DND-41 (cell line): ENCODE measurements around the gene PAPSS2.

Experiments used
- ATAC-seq: fragments of 200-7000 bp; cut with Tn5 transposase; 3 replicates; pipeline ENCODE4 v1.9.1; 2021; ENCODE audit warnings: low read depth; ENCODE audit not compliant: insufficient read depth
- DNase-seq: peaks from one replicate; pipeline ENCODE4 v3.0.0-alpha.2; 2020
- H2AFZ ChIP-seq: 2 replicates; pipeline ENCODE4 v1.6.0; 2012; ENCODE audit warnings: low read depth, low read length
- H3K27ac ChIP-seq: 2 replicates; pipeline ENCODE4 v1.5.1; 2012; ENCODE audit warnings: low read length, inconsistent platforms
- H3K27me3 ChIP-seq: fragments of 200-600 bp; sonication (generic); 2 replicates; pipeline ENCODE4 v1.6.0; 2012; ENCODE audit warnings: low read length, mild to moderate bottlenecking, inconsistent platforms; ENCODE audit not compliant: insufficient read depth, poor library complexity
- H3K36me3 ChIP-seq: 2 replicates; pipeline ENCODE4 v1.5.1; 2012; ENCODE audit warnings: low read length, inconsistent platforms; ENCODE audit not compliant: insufficient read depth
- H3K4me1 ChIP-seq: 2 replicates; pipeline ENCODE4 v1.5.1; 2012; ENCODE audit warnings: mild to moderate bottlenecking, low read length; ENCODE audit not compliant: insufficient read depth
- H3K4me2 ChIP-seq: 2 replicates; pipeline ENCODE4 v1.6.0; 2012; ENCODE audit warnings: mild to moderate bottlenecking, moderate library complexity, low read length, inconsistent platforms; ENCODE audit not compliant: insufficient read depth
- H3K4me3 ChIP-seq, 2 experiments: fragments of 200-600 bp in 1 of 2; shearing (Covaris generic) in 1 of 2; 2 replicates each; pipeline ENCODE4 v1.5.1; 2012 to 2016; ENCODE audit warnings: inconsistent platforms in 2 of 2, low read length in 2 of 2, mild to moderate bottlenecking in 2 of 2, low read depth in 1 of 2, moderate library complexity in 1 of 2
- H3K79me2 ChIP-seq: 2 replicates; pipeline ENCODE4 v1.6.0; 2012; ENCODE audit warnings: low read length, inconsistent platforms; ENCODE audit not compliant: insufficient read depth
- H3K9ac ChIP-seq: 2 replicates; pipeline ENCODE4 v1.6.0; 2012; ENCODE audit warnings: low read depth, mild to moderate bottlenecking, inconsistent platforms, low read length, moderate library complexity
- H3K9me3 ChIP-seq: 2 replicates; pipeline ENCODE4 v1.5.1; 2012; ENCODE audit warnings: low read length, moderate library complexity, mild to moderate bottlenecking, inconsistent platforms; ENCODE audit not compliant: insufficient read depth, severe bottlenecking
- H4K20me1 ChIP-seq: 2 replicates; pipeline ENCODE4 v1.6.0; 2012; ENCODE audit warnings: low read length; ENCODE audit not compliant: insufficient read depth
- CTCF ChIP-seq: IDR thresholded peaks from 2 replicates; pipeline ENCODE4 v1.5.1; 2012; ENCODE audit warnings: borderline replicate concordance, low read length, moderate library complexity, mild to moderate bottlenecking; ENCODE audit not compliant: poor library complexity, severe bottlenecking; ENCODE audit errors: extremely low read depth
- EZH2 ChIP-seq: IDR thresholded peaks from 3 replicates; pipeline ENCODE4 v1.6.1; 2012; ENCODE audit warnings: borderline replicate concordance, low read depth, mild to moderate bottlenecking, moderate library complexity, low read length, inconsistent platforms; ENCODE audit not compliant: severe bottlenecking

The PAPSS2 gene

GRCh38 chr10:87695074-87695473 is 35.4 kb downstream of the PAPSS2 start:
- no peak overlapping the region for H3K9ac ChIP-seq
- H3K27me3 ChIP-seq = peaks cover 20% of the 10 kb centered on the region
- no peak overlapping the region for H3K4me3 ChIP-seq
- no peaks in the 10 kb centered on the region for H3K9me3 ChIP-seq
- no peaks in the 10 kb centered on the region for H3K4me1 ChIP-seq
- H3K36me3 ChIP-seq = no peaks in the 10 kb centered on the region
- H2AFZ ChIP-seq = no peak overlapping the region
- H4K20me1 ChIP-seq = no peaks in the 10 kb centered on the region
- ATAC-seq (no peak), DNase-seq (no peak)
- TF ChIP-seq EZH2 (no peak), CTCF (no peak)
- H3K79me2 ChIP-seq = no peaks in the 10 kb centered on the region
- H3K27ac ChIP-seq = no peak overlapping the region
- H3K4me2 ChIP-seq = no peak overlapping the region

- Histone ChIP-seq H3K79me2 (no peaks in the 10 kb centered on the region), H3K27ac (no peak overlapping the region), H2AFZ (no peak overlapping the region), H3K9me3 (no peaks in the 10 kb centered on the region), H3K4me2 (no peak overlapping the region), H3K9ac (no peak overlapping the region), H3K4me1 (no peaks in the 10 kb centered on the region), H3K27me3 (peaks cover 12% of the 10 kb centered on the region), H3K36me3 (no peaks in the 10 kb centered on the region), H4K20me1 (no peaks in the 10 kb centered on the region), H3K4me3 (no peak overlapping the region)
- ATAC-seq (no peak), DNase-seq (no peak)
- no peak for TF ChIP-seq CTCF
- TF ChIP-seq EZH2 = no peak
Observed at GRCh38 chr10:87696922-87697745, 37.5 kb downstream of the PAPSS2 start.

GRCh38 chr10:87700031-87700796 is 40.5 kb downstream of the PAPSS2 start:
- no peak overlapping the region for H3K27ac ChIP-seq
- no peak for TF ChIP-seq CTCF
- TF ChIP-seq EZH2 = no peak
- DNase-seq = no peak
- no peaks in the 10 kb centered on the region for H3K9me3 ChIP-seq
- no peak overlapping the region for H3K4me3 ChIP-seq
- H4K20me1 ChIP-seq = no peaks in the 10 kb centered on the region
- H3K79me2 ChIP-seq = no peaks in the 10 kb centered on the region
- peaks cover 13% of the 10 kb centered on the region for H3K27me3 ChIP-seq
- no peak for ATAC-seq
- no peaks in the 10 kb centered on the region for H3K36me3 ChIP-seq
- no peak overlapping the region for H3K9ac ChIP-seq
- no peak overlapping the region for H3K4me2 ChIP-seq
- H2AFZ ChIP-seq = no peak overlapping the region
- no peaks in the 10 kb centered on the region for H3K4me1 ChIP-seq
